PC-3 (cell line): ENCODE results near the gene ORAI2. TPM values are rescaled to one million over a fixed set of nuclear protein-coding genes. Genes with fewer than 3 reads are reported as not detected.

Source experiments
- ATAC-seq: fragments of 200-7000 bp; cut with Tn5 transposase; 2 replicates; pipeline ENCODE4 v1.9.1; 2020; ENCODE audit warnings: mild to moderate bottlenecking, moderate library complexity
- Bru-seq: library from RNA; stranded (reverse); fragments of 400-500 nt; gene quantifications from one replicate; lab custom pipeline; 2021; lab: Mats Ljungman, UMichigan
- BruChase-seq, 2 experiments: library from RNA; stranded (reverse); fragments of 400-500 nt; gene quantifications; one replicate each; lab custom pipeline; 2021; lab: Mats Ljungman, UMichigan
- BruUV-seq: library from RNA; stranded (reverse); fragments of 400-500 nt; replicated peaks from 2 replicates; lab custom pipeline; 2021; lab: Mats Ljungman, UMichigan
- CTCF ChIA-PET: fragments of 300-600 bp; sonication (Branson Sonifier 250); formaldehyde crosslinking; loops from one replicate; lab custom pipeline; 2022; ENCODE audit warnings: antibody characterized with exemption; lab: Charles Lee
- POLR2A ChIA-PET: fragments of 300-600 bp; sonication (Branson Sonifier 250); formaldehyde crosslinking; loops from one replicate; lab custom pipeline; 2022; ENCODE audit warnings: antibody characterized with exemption; ENCODE audit not compliant: unreplicated experiment; lab: Charles Lee
- DNase-seq: peaks from one replicate; pipeline ENCODE4 v3.0.0-alpha.2; 2015
- H2AFZ ChIP-seq: fragments of 300-600 bp; sonication (generic); 2 replicates; pipeline ENCODE4 v1.6.0; 2016; ENCODE audit warnings: antibody characterized with exemption, low read length
- H3F3A ChIP-seq: fragments of 300-600 bp; sonication (generic); one replicate; pipeline ENCODE4 v1.6.0; 2017; ENCODE audit warnings: antibody characterized with exemption, low read length, control low read depth, mild to moderate bottlenecking; ENCODE audit not compliant: unreplicated experiment
- H3K27ac ChIP-seq: fragments of 300-600 bp; sonication (generic); 2 replicates; pipeline ENCODE4 v1.5.1; 2016; ENCODE audit warnings: mild to moderate bottlenecking, low read length
- H3K27me3 ChIP-seq: fragments of 300-600 bp; sonication (generic); 2 replicates; pipeline ENCODE4 v1.6.1; 2016; ENCODE audit warnings: low read length, mixed read lengths
- H3K36me3 ChIP-seq: fragments of 300-600 bp; sonication (generic); 2 replicates; pipeline ENCODE4 v1.6.1; 2016; ENCODE audit warnings: low read depth, mixed run types, low read length, mixed read lengths
- H3K4me1 ChIP-seq: fragments of 300-600 bp; sonication (generic); 2 replicates; pipeline ENCODE4 v1.5.1; 2016; ENCODE audit warnings: low read length; ENCODE audit not compliant: insufficient read depth
- H3K4me2 ChIP-seq: fragments of 300-600 bp; sonication (generic); 2 replicates; pipeline ENCODE4 v1.6.0; 2016; ENCODE audit warnings: low read length
- H3K4me3 ChIP-seq: fragments of 300-600 bp; sonication (generic); 2 replicates; pipeline ENCODE4 v1.5.1; 2016; ENCODE audit warnings: mild to moderate bottlenecking, low read length, mixed read lengths
- H3K79me2 ChIP-seq: fragments of 300-600 bp; sonication (generic); 2 replicates; pipeline ENCODE4 v1.6.1; 2017; ENCODE audit warnings: low read length, mixed read lengths
- H3K9ac ChIP-seq: fragments of 300-600 bp; sonication (generic); 2 replicates; pipeline ENCODE4 v1.6.0; 2016; ENCODE audit warnings: mild to moderate bottlenecking, low read length
- H3K9me2 ChIP-seq: fragments of 300-600 bp; sonication (generic); replicated peaks from 2 replicates; pipeline ENCODE4 v1.6.1; 2016; ENCODE audit warnings: mixed run types, low read length, mixed read lengths
- H3K9me3 ChIP-seq: fragments of 300-600 bp; sonication (generic); 2 replicates; pipeline ENCODE4 v1.6.1; 2016; ENCODE audit warnings: low read length, mixed read lengths
- H4K20me1 ChIP-seq: fragments of 300-600 bp; sonication (generic); 2 replicates; pipeline ENCODE4 v1.6.1; 2016; ENCODE audit warnings: low read length, mixed read lengths
- CTCF ChIP-seq: fragments of 300-600 bp; sonication (generic); conservative IDR thresholded peaks from 2 replicates; pipeline ENCODE4 v1.5.1; 2017; ENCODE audit warnings: antibody characterized with exemption, low read depth, mild to moderate bottlenecking, low read length
- EZH2 ChIP-seq: fragments of 300-600 bp; sonication (generic); IDR thresholded peaks from one replicate; pipeline ENCODE4 v1.6.1; 2017; ENCODE audit warnings: antibody characterized with exemption, mild to moderate bottlenecking, low read length; ENCODE audit not compliant: unreplicated experiment
- EZH2phosphoT487 ChIP-seq: fragments of 300-600 bp; sonication (generic); IDR thresholded peaks from 2 replicates; pipeline ENCODE4 v1.6.1; 2018; ENCODE audit warnings: mild to moderate bottlenecking, antibody characterized with exemption, low read length, borderline replicate concordance
- intact Hi-C: fragments of 100-400 bp; cut with micrococcal nuclease; formaldehyde crosslinking; loops from 2 replicates; pipeline ENCODE4 v1.9.0; 2023
- long read RNA-seq: library from polyadenylated mRNA; unstranded; transcript quantifications from one replicate; pipeline ENCODE4 v2.0.0, GENCODE V29; 2021; ENCODE audit not compliant: unreplicated experiment
- total RNA-seq: library from RNA; depleted of rRNA; stranded (reverse); fragments of >200 nt; gene quantifications from 2 replicates; pipeline ENCODE4 v1.2.3, GENCODE V29; 2014; rRNA removed

ORAI2 gene
- total RNA-seq (20.8 and 21.5 TPM in 2 replicates), Bru-seq, nascent RNA (percentile 61 among the genes with signal in this experiment), BruChase-seq, experiment 1, labeled RNA remaining after a 6-hour chase (percentile 87 among the genes with signal in this experiment), BruChase-seq, experiment 2, labeled RNA remaining after a 2-hour chase (percentile 71 among the genes with signal in this experiment)
- long read RNA-seq, full-length matches to known transcripts, result 155 of 201 reads
- long read RNA-seq, partial matches to known transcripts, result 27 of 201 reads
- long read RNA-seq, other reads (novel, unspliced or antisense), result 19 of 201 reads

- BruUV-seq, result no TSS peak
- Histone ChIP-seq H3K9me2 (no peaks in the 10 kb centered on the region), H3K4me2 (peak within 1 kb of the TSS; percentile 94), H3K36me3 (no peaks in the 10 kb centered on the region), H3K9ac (peak within 1 kb of the TSS; percentile 75), H3K27ac (no peak within 1 kb of the TSS), H3F3A (peaks cover 6% of the 10 kb centered on the region), H3K4me1 (peaks cover 15% of the 10 kb centered on the region), H4K20me1 (no peaks in the 10 kb centered on the region), H3K9me3 (no peaks in the 10 kb centered on the region), H3K79me2 (no peaks in the 10 kb centered on the region), H3K4me3 (peak within 1 kb of the TSS; percentile 82), H2AFZ (peak within 1 kb of the TSS; percentile 84), H3K27me3 (no peaks in the 10 kb centered on the region)
- POLR2A ChIA-PET, result interaction anchor here (0.6 kb wide), 2 partner anchors 17 to 227 kb away, joined by 3 to 6 read pairs; no protein-coding TSS in a partner anchor
- peak; percentile 49 for ATAC-seq
- CTCF ChIA-PET, result interaction anchor here (0.6 kb wide), 1 partner anchor 17 kb away, joined by 6 read pairs; no protein-coding TSS in a partner anchor
- intact Hi-C loops, result no loop called here
- TF ChIP-seq CTCF (no peak), EZH2 (no peak), EZH2phosphoT487 (no peak)
- peak; percentile 58 for DNase-seq
Measured at GRCh38 chr7:102433219-102434038, at the start of gene ORAI2. Gene ORAI2, plus strand, starts transcription at chr7:102433575. Its CDS starts 5,382 bp downstream, at chr7:102438957.

- H3K27ac ChIP-seq, result no peak overlapping the region
- no peak overlapping the region for H3K4me2 ChIP-seq
- peaks cover 8% of the 10 kb centered on the region for H3K36me3 ChIP-seq
- no peaks in the 10 kb centered on the region for H4K20me1 ChIP-seq
- no peaks in the 10 kb centered on the region for H3K9me2 ChIP-seq
- no peaks in the 10 kb centered on the region for H3K9me3 ChIP-seq
- no peaks in the 10 kb centered on the region for H3K4me1 ChIP-seq
- H3F3A ChIP-seq, result no peaks in the 10 kb centered on the region
- TF ChIP-seq CTCF (no peak), EZH2phosphoT487 (no peak)
- H3K79me2 ChIP-seq, result no peaks in the 10 kb centered on the region
- H3K27me3 ChIP-seq, result no peaks in the 10 kb centered on the region
- intact Hi-C loops, result no loop called here
- DNase-seq, result no peak
- H3K4me3 ChIP-seq, result no peak overlapping the region
- POLR2A ChIA-PET, result no interaction called here
- BruUV-seq, result no TSS peak
- ATAC-seq, result no peak
- CTCF ChIA-PET, result no interaction called here
- H3K9ac ChIP-seq, result no peak overlapping the region
- no peak overlapping the region for H2AFZ ChIP-seq
Measured at GRCh38 chr7:102387064-102387463, 46.3 kb upstream of the ORAI2 start.
